ENCODE data around the gene AHCYL1.

AHCYL1 gene

GRCh38 chr1:110039641-110040040, 55.1 kb downstream of the AHCYL1 start:
- H3K4me3 ChIP-seq (ENCODE audit: insufficient read depth, low read length, poor library complexity, severe bottlenecking): no peak overlapping the region
- no peak overlapping the region for H3K9ac ChIP-seq (ENCODE audit: low read length)
- no peaks in the 10 kb centered on the region for H3K27me3 ChIP-seq (ENCODE audit: low read length)
- no peak overlapping the region for H3K4me2 ChIP-seq (ENCODE audit: low read depth, low read length, poor library complexity, severe bottlenecking)
- no peaks in the 10 kb centered on the region for H4K20me1 ChIP-seq (ENCODE audit: low read depth, low read length)
- H3K27ac ChIP-seq (ENCODE audit: low read depth, low read length): no peak overlapping the region
- H3K79me2 ChIP-seq (ENCODE audit: insufficient read depth, low read length): peaks cover 21% of the 10 kb centered on the region
- H3K36me3 ChIP-seq (ENCODE audit: low read length): peaks cover 9% of the 10 kb centered on the region; the same call in 1 of the 2 replicates
- no peaks in the 10 kb centered on the region for H3K9me2 ChIP-seq (replicated peaks; ENCODE audit: insufficient read depth, low read length)
- no peaks in the 10 kb centered on the region for H3F3A ChIP-seq (ENCODE audit: insufficient read depth)
- no peaks in the 10 kb centered on the region for H3K9me3 ChIP-seq (ENCODE audit: insufficient read depth, low read length)
- TF ChIP-seq EZH2phosphoT487 (conservative IDR thresholded peaks at IDR 0.05; ENCODE audit: low read length) (no peak), CTCF (IDR thresholded peaks at IDR 0.05; ENCODE audit: insufficient read depth, low read length, poor library complexity, severe bottlenecking) (no peak)
- H2AFZ ChIP-seq (ENCODE audit: low read depth, low read length, severe bottlenecking): no peak overlapping the region

GRCh38 chr1:110040548-110040947, 56.0 kb downstream of the AHCYL1 start:
- H3K36me3 ChIP-seq (ENCODE audit: low read length): peaks cover 13% of the 10 kb centered on the region; the same call in 1 of the 2 replicates
- H3K79me2 ChIP-seq (ENCODE audit: insufficient read depth, low read length): peaks cover 12% of the 10 kb centered on the region
- no peaks in the 10 kb centered on the region for H3K9me3 ChIP-seq (ENCODE audit: insufficient read depth, low read length)
- no peaks in the 10 kb centered on the region for H3K9me2 ChIP-seq (replicated peaks; ENCODE audit: insufficient read depth, low read length)
- no peak overlapping the region for H3K9ac ChIP-seq (ENCODE audit: low read length)
- no peaks in the 10 kb centered on the region for H4K20me1 ChIP-seq (ENCODE audit: low read depth, low read length)
- no peak overlapping the region for H3K4me3 ChIP-seq (ENCODE audit: insufficient read depth, low read length, poor library complexity, severe bottlenecking)
- no peak overlapping the region for H3K4me2 ChIP-seq (ENCODE audit: low read depth, low read length, poor library complexity, severe bottlenecking)
- no peak for TF ChIP-seq EZH2phosphoT487 (conservative IDR thresholded peaks at IDR 0.05; ENCODE audit: low read length)
- no peak for TF ChIP-seq CTCF (IDR thresholded peaks at IDR 0.05; ENCODE audit: insufficient read depth, low read length, poor library complexity, severe bottlenecking)
- no peak overlapping the region for H2AFZ ChIP-seq (ENCODE audit: low read depth, low read length, severe bottlenecking)
- no peaks in the 10 kb centered on the region for H3K27me3 ChIP-seq (ENCODE audit: low read length)
- no peak overlapping the region for H3K27ac ChIP-seq (ENCODE audit: low read depth, low read length)
- H3F3A ChIP-seq (ENCODE audit: insufficient read depth): no peaks in the 10 kb centered on the region

GRCh38 chr1:110043016-110043415, 58.5 kb downstream of the AHCYL1 start:
- Histone ChIP-seq H3K4me3 (ENCODE audit: insufficient read depth, low read length, poor library complexity, severe bottlenecking) (no peak overlapping the region), H3K27ac (ENCODE audit: low read depth, low read length) (no peak overlapping the region), H3K9me2 (replicated peaks; ENCODE audit: insufficient read depth, low read length) (no peaks in the 10 kb centered on the region), H3K27me3 (ENCODE audit: low read length) (no peaks in the 10 kb centered on the region), H4K20me1 (ENCODE audit: low read depth, low read length) (no peaks in the 10 kb centered on the region), H3K4me2 (ENCODE audit: low read depth, low read length, poor library complexity, severe bottlenecking) (no peak overlapping the region), H2AFZ (ENCODE audit: low read depth, low read length, severe bottlenecking) (no peak overlapping the region), H3K79me2 (ENCODE audit: insufficient read depth, low read length) (no peaks in the 10 kb centered on the region), H3K9ac (ENCODE audit: low read length) (no peak overlapping the region), H3K9me3 (ENCODE audit: insufficient read depth, low read length) (no peaks in the 10 kb centered on the region), H3F3A (ENCODE audit: insufficient read depth) (no peaks in the 10 kb centered on the region), H3K36me3 (ENCODE audit: low read length) (peaks cover 18% of the 10 kb centered on the region; the same call in 1 of the 2 replicates)
- TF ChIP-seq EZH2phosphoT487 (conservative IDR thresholded peaks at IDR 0.05; ENCODE audit: low read length): no peak
- TF ChIP-seq CTCF (IDR thresholded peaks at IDR 0.05; ENCODE audit: insufficient read depth, low read length, poor library complexity, severe bottlenecking): no peak
